Transverse colon (tissue), 4 donors: ENCODE data around the gene SYT2.

Source experiments
- EP300 ChIP-seq: sonication (generic); formaldehyde crosslinking; IDR thresholded peaks from one replicate; pipeline ENCODE4 v1.6.1; 2017; ENCODE audit warnings: antibody characterized with exemption, low read depth
- POLR2A ChIP-seq: fragments of 450-650 bp; IDR thresholded peaks from one replicate; pipeline ENCODE4 v1.6.1; 2016; ENCODE audit warnings: antibody characterized with exemption, mild to moderate bottlenecking, moderate library complexity
- POLR2AphosphoS5 ChIP-seq, 3 donors: sonication (generic); formaldehyde crosslinking; IDR thresholded peaks; one replicate each; pipeline ENCODE4 v1.6.1; 2016; ENCODE audit warnings: antibody characterized with exemption in 3 of 3
- TF ChIP-seq, protein P1 (sequence below), 5 experiments: fragments of 200-600 bp in 3 of 5; fragments of 450-650 bp in 2 of 5; sonication (generic) in 3 of 5; IDR thresholded peaks; 1 replicate in 2 of 5; 2 replicates in 3 of 5; pipeline ENCODE4 v1.5.1; 2016 to 2017; ENCODE audit warnings: antibody characterized with exemption in 5 of 5, inconsistent platforms in 3 of 5, mild to moderate bottlenecking in 2 of 5, moderate library complexity in 1 of 5

DNA sequence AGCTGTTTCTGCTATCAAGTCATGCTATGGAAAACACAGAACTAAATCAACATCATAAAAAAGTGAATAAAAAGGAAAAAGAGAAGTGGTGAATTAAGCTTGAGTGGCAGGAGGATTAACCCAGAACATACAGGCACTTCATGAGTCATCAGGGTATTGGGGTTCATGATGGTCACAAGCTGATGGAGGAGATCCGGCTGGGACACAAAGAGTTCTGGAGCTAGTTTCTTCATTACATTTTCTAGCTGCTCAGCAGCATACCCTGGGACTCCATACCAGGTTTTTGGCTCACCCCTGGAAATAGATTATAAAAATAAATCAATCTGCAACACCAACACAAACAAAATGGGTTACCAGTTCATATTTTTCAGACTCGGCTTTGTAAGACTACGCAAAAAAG is 42.5 kb upstream of the SYT2 start:
- TF ChIP-seq POLR2AphosphoS5 (IDR thresholded peaks at IDR 0.05), result no peak
- TF ChIP-seq POLR2A, result no peak
- TF ChIP-seq, protein P1, sequence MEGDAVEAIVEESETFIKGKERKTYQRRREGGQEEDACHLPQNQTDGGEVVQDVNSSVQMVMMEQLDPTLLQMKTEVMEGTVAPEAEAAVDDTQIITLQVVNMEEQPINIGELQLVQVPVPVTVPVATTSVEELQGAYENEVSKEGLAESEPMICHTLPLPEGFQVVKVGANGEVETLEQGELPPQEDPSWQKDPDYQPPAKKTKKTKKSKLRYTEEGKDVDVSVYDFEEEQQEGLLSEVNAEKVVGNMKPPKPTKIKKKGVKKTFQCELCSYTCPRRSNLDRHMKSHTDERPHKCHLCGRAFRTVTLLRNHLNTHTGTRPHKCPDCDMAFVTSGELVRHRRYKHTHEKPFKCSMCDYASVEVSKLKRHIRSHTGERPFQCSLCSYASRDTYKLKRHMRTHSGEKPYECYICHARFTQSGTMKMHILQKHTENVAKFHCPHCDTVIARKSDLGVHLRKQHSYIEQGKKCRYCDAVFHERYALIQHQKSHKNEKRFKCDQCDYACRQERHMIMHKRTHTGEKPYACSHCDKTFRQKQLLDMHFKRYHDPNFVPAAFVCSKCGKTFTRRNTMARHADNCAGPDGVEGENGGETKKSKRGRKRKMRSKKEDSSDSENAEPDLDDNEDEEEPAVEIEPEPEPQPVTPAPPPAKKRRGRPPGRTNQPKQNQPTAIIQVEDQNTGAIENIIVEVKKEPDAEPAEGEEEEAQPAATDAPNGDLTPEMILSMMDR (IDR thresholded peaks at IDR 0.05), result no peak
- TF ChIP-seq EP300, result no peak
